Measurements from ENCODE around the gene SLAMF9. TPM values are rescaled to one million over a fixed set of nuclear protein-coding genes. Genes with fewer than 3 reads are reported as not detected.
"Not testable (repeated sequence)": the region's sequence is repeated elsewhere in the genome, so short reads cannot be mapped to it uniquely, and the experiment has no call there.

SLAMF9 gene
- total RNA-seq, 1 experiment from 2014 or later, result not detected

DNA sequence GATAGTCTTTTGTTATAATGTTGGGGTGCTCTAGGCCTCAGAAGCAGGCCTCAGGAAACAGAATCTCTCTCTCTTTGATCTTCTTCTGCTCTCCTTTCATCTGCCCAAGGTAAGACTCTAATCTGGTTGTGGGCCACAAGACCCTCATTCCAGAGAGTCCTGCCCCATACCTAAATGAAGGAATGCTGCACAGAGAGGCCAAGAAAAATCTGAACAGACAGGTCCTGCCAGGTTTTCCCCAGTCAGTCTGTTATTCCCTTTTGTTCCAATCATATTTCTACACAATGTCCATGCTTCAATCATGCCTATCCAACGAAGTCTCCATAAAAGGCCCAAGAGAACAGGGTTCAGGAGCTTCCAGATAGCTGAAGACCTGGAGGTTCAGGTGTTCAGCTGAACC is 47.1 kb downstream of the SLAMF9 start:
- Histone ChIP-seq H3K36me3 (ENCODE audit: insufficient read depth, low read length, poor library complexity, severe bottlenecking) (no peaks in the 10 kb centered on the region), H3K9me3 (ENCODE audit: low read depth, low read length, poor library complexity, severe bottlenecking) (peaks cover 5% of the 10 kb centered on the region), H3K4me1 (ENCODE audit: insufficient read depth, low read length, poor library complexity, severe bottlenecking) (no peaks in the 10 kb centered on the region), H3K4me3 (ENCODE audit: low read depth, low read length, poor library complexity, severe bottlenecking) (no peak overlapping the region), H3K27me3 (replicated peaks; ENCODE audit: insufficient read depth, low read depth, low read length, poor library complexity) (no peaks in the 10 kb centered on the region), H3K27ac (ENCODE audit: low read depth, low read length, poor library complexity, severe bottlenecking) (no peak overlapping the region)
- TF ChIP-seq, protein P1, sequence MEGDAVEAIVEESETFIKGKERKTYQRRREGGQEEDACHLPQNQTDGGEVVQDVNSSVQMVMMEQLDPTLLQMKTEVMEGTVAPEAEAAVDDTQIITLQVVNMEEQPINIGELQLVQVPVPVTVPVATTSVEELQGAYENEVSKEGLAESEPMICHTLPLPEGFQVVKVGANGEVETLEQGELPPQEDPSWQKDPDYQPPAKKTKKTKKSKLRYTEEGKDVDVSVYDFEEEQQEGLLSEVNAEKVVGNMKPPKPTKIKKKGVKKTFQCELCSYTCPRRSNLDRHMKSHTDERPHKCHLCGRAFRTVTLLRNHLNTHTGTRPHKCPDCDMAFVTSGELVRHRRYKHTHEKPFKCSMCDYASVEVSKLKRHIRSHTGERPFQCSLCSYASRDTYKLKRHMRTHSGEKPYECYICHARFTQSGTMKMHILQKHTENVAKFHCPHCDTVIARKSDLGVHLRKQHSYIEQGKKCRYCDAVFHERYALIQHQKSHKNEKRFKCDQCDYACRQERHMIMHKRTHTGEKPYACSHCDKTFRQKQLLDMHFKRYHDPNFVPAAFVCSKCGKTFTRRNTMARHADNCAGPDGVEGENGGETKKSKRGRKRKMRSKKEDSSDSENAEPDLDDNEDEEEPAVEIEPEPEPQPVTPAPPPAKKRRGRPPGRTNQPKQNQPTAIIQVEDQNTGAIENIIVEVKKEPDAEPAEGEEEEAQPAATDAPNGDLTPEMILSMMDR (conservative IDR thresholded peaks at IDR 0.05; ENCODE audit: low read depth, low read length), result no peak
- no TSS peak for BruUV-seq (replicated peaks)
- ChIA-PET POLR2A (ENCODE audit: low non-redundant PET) (no interaction called here), CTCF (no interaction called here)
- no peak for DNase-seq (ENCODE audit: low spot score)
- intact Hi-C loops (cut with micrococcal nuclease; ENCODE audit: unreplicated experiment), result no loop called here

DNA sequence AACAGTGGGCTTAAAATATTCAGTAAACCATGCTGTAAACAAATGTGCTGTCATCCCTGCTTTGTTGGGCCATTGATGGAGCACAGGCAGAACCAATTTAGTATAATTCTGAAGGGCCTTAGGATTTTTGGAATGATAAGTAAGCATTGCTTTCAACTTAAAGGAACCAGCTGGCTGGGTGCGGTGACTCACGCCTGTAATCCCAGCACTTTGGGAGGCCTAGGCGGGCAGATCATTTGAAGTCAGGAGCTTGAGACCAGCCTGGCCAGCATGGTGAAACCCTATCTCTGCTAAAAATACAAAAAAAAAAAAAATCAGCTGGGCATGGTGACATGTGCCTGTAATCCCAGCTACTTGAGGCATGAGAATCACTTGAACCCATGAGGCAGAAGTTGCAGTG is 50.0 kb downstream of the SLAMF9 start:
- H3K27ac ChIP-seq (ENCODE audit: low read depth, low read length, poor library complexity, severe bottlenecking); H3K4me1 ChIP-seq (ENCODE audit: insufficient read depth, low read length, poor library complexity, severe bottlenecking); DNase-seq (ENCODE audit: low spot score); H3K4me3 ChIP-seq (ENCODE audit: low read depth, low read length, poor library complexity, severe bottlenecking); H3K36me3 ChIP-seq (ENCODE audit: insufficient read depth, low read length, poor library complexity, severe bottlenecking); intact Hi-C loops (cut with micrococcal nuclease; ENCODE audit: unreplicated experiment); POLR2A ChIA-PET (ENCODE audit: low non-redundant PET); H3K9me3 ChIP-seq (ENCODE audit: low read depth, low read length, poor library complexity, severe bottlenecking); H3K27me3 ChIP-seq (replicated peaks; ENCODE audit: insufficient read depth, low read depth, low read length, poor library complexity); CTCF ChIA-PET; BruUV-seq (replicated peaks): not testable (repeated sequence)

DNA sequence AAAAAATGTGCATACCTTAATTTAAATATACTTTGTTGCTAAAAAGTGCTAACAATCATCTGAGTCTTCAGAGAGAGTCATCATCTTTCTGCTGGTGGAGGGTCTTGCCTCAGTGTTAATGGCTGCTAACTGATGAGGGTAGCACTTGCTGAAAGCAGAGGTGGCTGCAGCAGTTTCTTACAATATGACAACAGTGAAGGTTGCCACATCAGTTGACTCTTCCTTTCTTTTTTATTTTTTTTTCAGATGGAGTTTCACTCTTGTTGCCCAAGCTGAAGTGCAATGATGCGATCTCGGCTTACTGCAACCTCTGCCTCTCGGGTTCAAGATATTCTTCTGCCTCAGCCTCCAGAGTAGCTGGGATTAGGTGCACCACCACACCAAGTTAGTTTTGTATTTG is 51.5 kb downstream of the SLAMF9 start:
- CTCF ChIA-PET, result no interaction called here

More for the DNA sequence above, 51.5 kb downstream of the SLAMF9 start:
- intact Hi-C loops (cut with micrococcal nuclease; ENCODE audit: unreplicated experiment), result no loop called here
- no peak for DNase-seq (ENCODE audit: low spot score)
- TF ChIP-seq EZH2 (IDR thresholded peaks at IDR 0.05; ENCODE audit: borderline replicate concordance, low read depth, low read length, poor library complexity, severe bottlenecking), result no peak
- TF ChIP-seq, protein P1 (conservative IDR thresholded peaks at IDR 0.05; ENCODE audit: low read depth, low read length), result no peak
- peaks cover 5% of the 10 kb centered on the region for H3K9me3 ChIP-seq (ENCODE audit: low read depth, low read length, poor library complexity, severe bottlenecking)
- H3K4me1 ChIP-seq (ENCODE audit: insufficient read depth, low read length, poor library complexity, severe bottlenecking), result peaks cover 7% of the 10 kb centered on the region
- H3K36me3 ChIP-seq (ENCODE audit: insufficient read depth, low read length, poor library complexity, severe bottlenecking), result no peaks in the 10 kb centered on the region
- H3K27me3 ChIP-seq (replicated peaks; ENCODE audit: insufficient read depth, low read depth, low read length, poor library complexity), result no peaks in the 10 kb centered on the region
- no peak overlapping the region for H3K27ac ChIP-seq (ENCODE audit: low read depth, low read length, poor library complexity, severe bottlenecking)
- BruUV-seq (replicated peaks), result no TSS peak
- POLR2A ChIA-PET (ENCODE audit: low non-redundant PET), result no interaction called here
- no peak overlapping the region for H3K4me3 ChIP-seq (ENCODE audit: low read depth, low read length, poor library complexity, severe bottlenecking)

Other genes starting within 250 kb of the SLAMF9 start
- gene CRP, start 239.6 kb downstream of the SLAMF9 start, total RNA-seq (2021), result not detected in 2 replicates
- 27.9 and 31.0 TPM in 2 replicates for gene DUSP23, start 173.3 kb downstream of the SLAMF9 start, total RNA-seq (2021)
- gene FCRL6, start 151.9 kb downstream of the SLAMF9 start, total RNA-seq (2021), result 0.15 TPM in 1 of 2 replicates, not detected in the other
- gene SLAMF8, start 127.4 kb downstream of the SLAMF9 start, total RNA-seq (2021), result not detected in 2 replicates
- gene VSIG8, start 91.6 kb downstream of the SLAMF9 start, total RNA-seq (2021), result not detected in 2 replicates
- gene CFAP45, start 54.1 kb downstream of the SLAMF9 start, total RNA-seq (2021), result 1.5 and 3.6 TPM in 2 replicates
- gene TAGLN2, start 28.7 kb downstream of the SLAMF9 start, total RNA-seq (2021), result 155 and 198 TPM in 2 replicates
- gene IGSF9, start 8.6 kb downstream of the SLAMF9 start, total RNA-seq (2021), result 6.5 and 7.1 TPM in 2 replicates
- gene PIGM, start 77.8 kb upstream of the SLAMF9 start, total RNA-seq (2021), result 4.6 and 5.3 TPM in 2 replicates
- gene KCNJ10, start 115.9 kb upstream of the SLAMF9 start, total RNA-seq (2021), result not detected in 2 replicates
- not detected in 2 replicates for gene KCNJ9, start 127.3 kb upstream of the SLAMF9 start, total RNA-seq (2021)
- gene IGSF8, start 144.4 kb upstream of the SLAMF9 start, total RNA-seq (2021), result 14.0 and 18.1 TPM in 2 replicates
- gene ATP1A2, start 161.5 kb upstream of the SLAMF9 start, total RNA-seq (2021), result not detected in 2 replicates
- not detected in 2 replicates for gene ATP1A4, start 197.4 kb upstream of the SLAMF9 start, total RNA-seq (2021)
- not detected in 2 replicates for gene CASQ1, start 236.3 kb upstream of the SLAMF9 start, total RNA-seq (2021)